ENCODE results near the gene CLMN.

Gene CLMN

GRCh38 chr14:95151561-95151960 lies 168.1 kb downstream of the CLMN start:
- Histone ChIP-seq H3K27ac (no peak overlapping the region), H3K36me3 (no peaks in the 10 kb centered on the region), H3K27me3 (no peaks in the 10 kb centered on the region), H3K4me3 (no peak overlapping the region), H3K9me3 (no peaks in the 10 kb centered on the region), H3K4me1 (peaks cover 7 to 90% (median 30%) of the 10 kb centered on the region in 4 donors)
- DNase-seq, result no peak
- intact Hi-C loops (cut with DNase I; ENCODE audit: low total_unique reads), result loop anchor here (10.0 kb wide), 1 partner anchor 173 kb away; no protein-coding TSS in a partner anchor
- TF ChIP-seq CTCF (IDR thresholded peaks at IDR 0.05), result no peak

- intact Hi-C loops (cut with DNase I; ENCODE audit: low total_unique reads), result loop anchor here (10.0 kb wide), 1 partner anchor 174 kb away; no protein-coding TSS in a partner anchor
- TF ChIP-seq CTCF (IDR thresholded peaks at IDR 0.05), result no peak
- Histone ChIP-seq H3K4me1 (peaks cover 7 to 95% (median 30%) of the 10 kb centered on the region in 4 donors), H3K4me3 (no peak overlapping the region), H3K27ac (no peak overlapping the region), H3K9me3 (no peaks in the 10 kb centered on the region), H3K27me3 (no peaks in the 10 kb centered on the region), H3K36me3 (no peaks in the 10 kb centered on the region)
- DNase-seq, result no peak
Observed at GRCh38 chr14:95150910-95151309, 168.8 kb downstream of the CLMN start.

- H3K36me3 ChIP-seq, result no peaks in the 10 kb centered on the region
- H3K4me3 ChIP-seq, result no peak overlapping the region
- H3K4me1 ChIP-seq, result peaks cover 7 to 82% (median 23%) of the 10 kb centered on the region in 4 donors
- intact Hi-C loops (cut with DNase I; ENCODE audit: low total_unique reads), result no loop called here
- no peak for TF ChIP-seq CTCF (IDR thresholded peaks at IDR 0.05)
- DNase-seq, result no peak
- no peaks in the 10 kb centered on the region for H3K27me3 ChIP-seq
- peaks cover 0 to 6% (median 0%) of the 10 kb centered on the region in 3 donors for H3K9me3 ChIP-seq
- no peak overlapping the region for H3K27ac ChIP-seq
Observed at GRCh38 chr14:95149441-95149840, 170.3 kb downstream of the CLMN start.

- intact Hi-C loops (cut with DNase I; ENCODE audit: low total_unique reads), result no loop called here
- Histone ChIP-seq H3K4me3 (no peak overlapping the region), H3K27me3 (no peaks in the 10 kb centered on the region), H3K4me1 (peaks cover 7 to 82% (median 26%) of the 10 kb centered on the region in 4 donors), H3K27ac (no peak overlapping the region), H3K9me3 (peaks cover 0 to 6% (median 0%) of the 10 kb centered on the region in 3 donors), H3K36me3 (no peaks in the 10 kb centered on the region)
- TF ChIP-seq CTCF (IDR thresholded peaks at IDR 0.05), result no peak
- no peak for DNase-seq
Observed at GRCh38 chr14:95147597-95147996, 172.1 kb downstream of the CLMN start.

- intact Hi-C loops (cut with DNase I; ENCODE audit: low total_unique reads), result no loop called here
- Histone ChIP-seq H3K4me1 (peaks cover 0 to 82% (median 27%) of the 10 kb centered on the region in 4 donors), H3K36me3 (no peaks in the 10 kb centered on the region), H3K27ac (no peak overlapping the region), H3K4me3 (no peak overlapping the region), H3K27me3 (no peaks in the 10 kb centered on the region), H3K9me3 (peaks cover 0 to 6% (median 0%) of the 10 kb centered on the region in 3 donors)
- no peak for DNase-seq
- no peak for TF ChIP-seq CTCF (IDR thresholded peaks at IDR 0.05)
Observed at GRCh38 chr14:95146079-95146771, 173.5 kb downstream of the CLMN start.

Measured in tibial artery (tissue), 4 donors.